ENCODE measurements around the gene SEMA3C. TPM values are rescaled to one million over a fixed set of nuclear protein-coding genes. Genes with fewer than 3 reads are reported as not detected.

Gene SEMA3C
- total and polyA plus RNA-seq, 4 experiments from 2014 or later: 0.47 to 0.50 TPM; not detected in 2

GRCh38 chr7:80896906-80897598, 21.8 kb downstream of the SEMA3C start:
- no peaks in the 10 kb centered on the region for H3K27me3 Mint-ChIP-seq
- Histone ChIP-seq H3K4me3 (ENCODE audit: low read length in 2 of 2) (no peak overlapping the region), H3K27me3 (ENCODE audit: insufficient read depth, low read length) (no peaks in the 10 kb centered on the region), H3K9me3 (ENCODE audit: control insufficient read depth in 1 of 2, low read length in 2 of 2) (no peaks in the 10 kb centered on the region), H3K36me3 (ENCODE audit: insufficient read depth, low read length) (no peaks in the 10 kb centered on the region), H3K4me1 (ENCODE audit: insufficient read depth, low read length) (no peaks in the 10 kb centered on the region), H3K27ac (ENCODE audit: low read depth, low read length) (no peak overlapping the region)
- peaks cover 0 to 4% (median 3%) of the 10 kb centered on the region in 8 donors for H3K9me3 Mint-ChIP-seq
- intact Hi-C loops (cut with micrococcal nuclease): no loop called here
- ChIA-PET CTCF (ENCODE audit: partially characterized antibody) (no interaction called here), POLR2A (ENCODE audit: partially characterized antibody) (no interaction called here)
- H3K36me3 Mint-ChIP-seq: no peaks in the 10 kb centered on the region
- H3K4me1 Mint-ChIP-seq: no peaks in the 10 kb centered on the region
- no peak for DNase-seq
- no peak overlapping the region for H3K4me3 Mint-ChIP-seq
- H3K27ac Mint-ChIP-seq: no peak overlapping the region

- POLR2A ChIA-PET (ENCODE audit: partially characterized antibody): no interaction called here
Observed at GRCh38 chr7:80895056-80895455, 23.8 kb downstream of the SEMA3C start.

GRCh38 chr7:80891259-80891544, 27.6 kb downstream of the SEMA3C start:
- Mint-ChIP-seq H3K27me3 (no peaks in the 10 kb centered on the region), H3K4me1 (no peaks in the 10 kb centered on the region), H3K4me3 (no peak overlapping the region), H3K36me3 (no peaks in the 10 kb centered on the region), H3K9me3 (peaks cover 0 to 8% (median 0%) of the 10 kb centered on the region in 8 donors), H3K27ac (no peak overlapping the region)
- ChIA-PET CTCF (ENCODE audit: partially characterized antibody) (no interaction called here), POLR2A (ENCODE audit: partially characterized antibody) (no interaction called here)
- DNase-seq: no peak
- Histone ChIP-seq H3K27ac (ENCODE audit: low read depth, low read length) (no peak overlapping the region), H3K4me3 (ENCODE audit: low read length in 2 of 2) (no peak overlapping the region), H3K9me3 (ENCODE audit: control insufficient read depth in 1 of 2, low read length in 2 of 2) (no peaks in the 10 kb centered on the region), H3K4me1 (ENCODE audit: insufficient read depth, low read length) (no peaks in the 10 kb centered on the region), H3K36me3 (ENCODE audit: insufficient read depth, low read length) (no peaks in the 10 kb centered on the region), H3K27me3 (ENCODE audit: insufficient read depth, low read length) (no peaks in the 10 kb centered on the region)
- intact Hi-C loops (cut with micrococcal nuclease): no loop called here

More at GRCh38 chr7:80895056-80895455, 23.8 kb downstream of the SEMA3C start:
- H3K4me1 ChIP-seq (ENCODE audit: insufficient read depth, low read length): no peaks in the 10 kb centered on the region
- no peak overlapping the region for H3K27ac ChIP-seq (ENCODE audit: low read depth, low read length)
- no peaks in the 10 kb centered on the region for H3K36me3 ChIP-seq (ENCODE audit: insufficient read depth, low read length)
- H3K27ac Mint-ChIP-seq: no peak overlapping the region
- H3K27me3 Mint-ChIP-seq: no peaks in the 10 kb centered on the region
- intact Hi-C loops (cut with micrococcal nuclease): no loop called here
- H3K4me3 ChIP-seq (ENCODE audit: low read length in 2 of 2): no peak overlapping the region
- no peak for DNase-seq
- no peak overlapping the region for H3K4me3 Mint-ChIP-seq
- H3K4me1 Mint-ChIP-seq: no peaks in the 10 kb centered on the region
- CTCF ChIA-PET (ENCODE audit: partially characterized antibody): no interaction called here
- H3K9me3 ChIP-seq (ENCODE audit: control insufficient read depth in 1 of 2, low read length in 2 of 2): no peaks in the 10 kb centered on the region
- H3K9me3 Mint-ChIP-seq: peaks cover 0 to 8% (median 4%) of the 10 kb centered on the region in 8 donors
- no peaks in the 10 kb centered on the region for H3K36me3 Mint-ChIP-seq
- no peaks in the 10 kb centered on the region for H3K27me3 ChIP-seq (ENCODE audit: insufficient read depth, low read length)

- Mint-ChIP-seq H3K9me3 (peaks cover 0 to 8% (median 0%) of the 10 kb centered on the region in 8 donors), H3K27me3 (no peaks in the 10 kb centered on the region)
- CTCF ChIA-PET (ENCODE audit: partially characterized antibody): no interaction called here
Observed at GRCh38 chr7:80890426-80891258, 28.2 kb downstream of the SEMA3C start.

GRCh38 chr7:80889525-80889924, 29.3 kb downstream of the SEMA3C start:
- CTCF ChIA-PET (ENCODE audit: partially characterized antibody): no interaction called here
- intact Hi-C loops (cut with micrococcal nuclease): no loop called here
- POLR2A ChIA-PET (ENCODE audit: partially characterized antibody): no interaction called here
- Histone ChIP-seq H3K36me3 (ENCODE audit: insufficient read depth, low read length) (no peaks in the 10 kb centered on the region), H3K27ac (ENCODE audit: low read depth, low read length) (no peak overlapping the region), H3K4me3 (ENCODE audit: low read length in 2 of 2) (no peak overlapping the region), H3K9me3 (ENCODE audit: control insufficient read depth in 1 of 2, low read length in 2 of 2) (no peaks in the 10 kb centered on the region), H3K4me1 (ENCODE audit: insufficient read depth, low read length) (no peaks in the 10 kb centered on the region), H3K27me3 (ENCODE audit: insufficient read depth, low read length) (no peaks in the 10 kb centered on the region)
- no peaks in the 10 kb centered on the region for H3K36me3 Mint-ChIP-seq
- H3K27ac Mint-ChIP-seq: no peak overlapping the region
- H3K4me3 Mint-ChIP-seq: no peak overlapping the region
- no peak for DNase-seq
- no peaks in the 10 kb centered on the region for H3K4me1 Mint-ChIP-seq
- no peaks in the 10 kb centered on the region for H3K27me3 Mint-ChIP-seq
- H3K9me3 Mint-ChIP-seq: peaks cover 0 to 6% (median under 1%) of the 10 kb centered on the region in 8 donors

More at GRCh38 chr7:80890426-80891258, 28.2 kb downstream of the SEMA3C start:
- intact Hi-C loops (cut with micrococcal nuclease): no loop called here
- no peaks in the 10 kb centered on the region for H3K4me1 Mint-ChIP-seq
- Histone ChIP-seq H3K27me3 (ENCODE audit: insufficient read depth, low read length) (no peaks in the 10 kb centered on the region), H3K4me1 (ENCODE audit: insufficient read depth, low read length) (no peaks in the 10 kb centered on the region), H3K9me3 (ENCODE audit: control insufficient read depth in 1 of 2, low read length in 2 of 2) (no peaks in the 10 kb centered on the region), H3K27ac (ENCODE audit: low read depth, low read length) (no peak overlapping the region), H3K36me3 (ENCODE audit: insufficient read depth, low read length) (no peaks in the 10 kb centered on the region), H3K4me3 (ENCODE audit: low read length in 2 of 2) (no peak overlapping the region)
- DNase-seq: no peak
- H3K27ac Mint-ChIP-seq: no peak overlapping the region
- H3K4me3 Mint-ChIP-seq: no peak overlapping the region
- POLR2A ChIA-PET (ENCODE audit: partially characterized antibody): no interaction called here
- no peaks in the 10 kb centered on the region for H3K36me3 Mint-ChIP-seq

GRCh38 chr7:80885757-80886156, 33.1 kb downstream of the SEMA3C start:
- POLR2A ChIA-PET (ENCODE audit: partially characterized antibody): no interaction called here
- Mint-ChIP-seq H3K27ac (no peak overlapping the region), H3K4me3 (no peak overlapping the region), H3K9me3 (peaks cover 0 to 7% (median 2%) of the 10 kb centered on the region in 8 donors), H3K27me3 (no peaks in the 10 kb centered on the region), H3K4me1 (no peaks in the 10 kb centered on the region), H3K36me3 (no peaks in the 10 kb centered on the region)
- Histone ChIP-seq H3K36me3 (ENCODE audit: insufficient read depth, low read length) (no peaks in the 10 kb centered on the region), H3K27ac (ENCODE audit: low read depth, low read length) (no peak overlapping the region), H3K4me1 (ENCODE audit: insufficient read depth, low read length) (no peaks in the 10 kb centered on the region), H3K9me3 (ENCODE audit: control insufficient read depth in 1 of 2, low read length in 2 of 2) (no peaks in the 10 kb centered on the region), H3K27me3 (ENCODE audit: insufficient read depth, low read length) (no peaks in the 10 kb centered on the region), H3K4me3 (ENCODE audit: low read length in 2 of 2) (no peak overlapping the region)
- CTCF ChIA-PET (ENCODE audit: partially characterized antibody): no interaction called here
- DNase-seq: no peak
- intact Hi-C loops (cut with micrococcal nuclease): no loop called here

- Mint-ChIP-seq H3K27ac (no peak overlapping the region), H3K27me3 (no peaks in the 10 kb centered on the region), H3K36me3 (no peaks in the 10 kb centered on the region), H3K4me1 (no peaks in the 10 kb centered on the region), H3K4me3 (no peak overlapping the region), H3K9me3 (peaks cover 0 to 11% (median 1%) of the 10 kb centered on the region in 8 donors)
- Histone ChIP-seq H3K27ac (ENCODE audit: low read depth, low read length) (no peak overlapping the region), H3K4me3 (ENCODE audit: low read length in 2 of 2) (no peak overlapping the region), H3K9me3 (ENCODE audit: control insufficient read depth in 1 of 2, low read length in 2 of 2) (no peaks in the 10 kb centered on the region), H3K36me3 (ENCODE audit: insufficient read depth, low read length) (no peaks in the 10 kb centered on the region), H3K4me1 (ENCODE audit: insufficient read depth, low read length) (no peaks in the 10 kb centered on the region), H3K27me3 (ENCODE audit: insufficient read depth, low read length) (no peaks in the 10 kb centered on the region)
- intact Hi-C loops (cut with micrococcal nuclease): no loop called here
- DNase-seq: no peak
- CTCF ChIA-PET (ENCODE audit: partially characterized antibody): no interaction called here
- POLR2A ChIA-PET (ENCODE audit: partially characterized antibody): no interaction called here
Observed at GRCh38 chr7:80884511-80885195, 34.2 kb downstream of the SEMA3C start.

All from CD4-positive, alpha-beta memory T cell (primary cell).